ENCODE data around the gene LARGE1. TPM values are rescaled to one million over a fixed set of nuclear protein-coding genes. Genes with fewer than 3 reads are reported as not detected.

Gene LARGE1
- total and polyA plus RNA-seq, 2 of the 4 experiments (the other 2 are of a cell fraction): 6.2 to 12.4 TPM

GRCh38 chr22:33781411-33781810 lies 138.9 kb downstream of the LARGE1 start:
- intact Hi-C loops (cut with micrococcal nuclease) (loop anchor here (10.0 kb wide), 1 partner anchor 313 kb away; no protein-coding TSS in a partner anchor), dilution Hi-C loops (cut with HindIII; ENCODE audit: low sequenced_read_pairs, unreplicated experiment) (no loop called here), in situ Hi-C loops (cut with MboI; ENCODE audit: low sequenced_read_pairs) (no loop called here)
- H4K8ac ChIP-seq (ENCODE audit: low read depth in 2 of 2, low read length in 2 of 2): no peak overlapping the region
- H3K27ac ChIP-seq (ENCODE audit: insufficient read depth, low read length): no peak overlapping the region
- ATAC-seq (ENCODE audit: low read depth) (peak; percentile 37), DNase-seq (peak; percentile 33)
- H2BK5ac ChIP-seq (ENCODE audit: low read depth, low read length, poor library complexity, severe bottlenecking): no peak overlapping the region
- no peak overlapping the region for H3K18ac ChIP-seq (ENCODE audit: low read depth, low read length)
- no peak overlapping the region for H2AFZ ChIP-seq (replicated peaks; ENCODE audit: low read length, poor library complexity)
- H2AK9ac ChIP-seq (replicated peaks; ENCODE audit: low read depth, low read length, poor library complexity): no peak overlapping the region
- H3K4me1 ChIP-seq (ENCODE audit: control insufficient read depth, insufficient read depth, low read length): no peaks in the 10 kb centered on the region
- BruUV-seq (replicated peaks): no TSS peak
- POLR2A ChIA-PET (ENCODE audit: unreplicated experiment): no interaction called here
- H4K91ac ChIP-seq (ENCODE audit: insufficient read depth, low read depth, low read length): no peak overlapping the region
- H3K27me3 ChIP-seq (ENCODE audit: control insufficient read depth, insufficient read depth, low read length): no peaks in the 10 kb centered on the region
- no peaks in the 10 kb centered on the region for H3K9me1 ChIP-seq (ENCODE audit: insufficient read depth, low read length)
- no peak overlapping the region for H4K5ac ChIP-seq (ENCODE audit: low read depth, low read length)
- H3K14ac ChIP-seq (replicated peaks; ENCODE audit: low read depth, low read length): no peak overlapping the region
- no peak overlapping the region for H2BK15ac ChIP-seq (ENCODE audit: low read depth, low read length)
- no peak overlapping the region for H2BK120ac ChIP-seq (ENCODE audit: low read depth, low read length)
- no peak for TF ChIP-seq ELK1 (IDR thresholded peaks at IDR 0.05; ENCODE audit: borderline replicate concordance, low read depth, low read length)
- TF ChIP-seq CTCF (conservative IDR thresholded peaks at IDR 0.05; ENCODE audit: low read depth, low read length): no peak
- TF ChIP-seq SMC3 (IDR thresholded peaks at IDR 0.05; ENCODE audit: low read depth, low read length): no peak
- no peak for TF ChIP-seq RFX5 (IDR thresholded peaks at IDR 0.05; ENCODE audit: low read depth, low read length)
- TF ChIP-seq FOS (IDR thresholded peaks at IDR 0.05; ENCODE audit: low read depth, low read length): no peak
- no peak for TF ChIP-seq RCOR1 (IDR thresholded peaks at IDR 0.05; ENCODE audit: insufficient replicate concordance, low read length)
- TF ChIP-seq BHLHE40 (IDR thresholded peaks at IDR 0.05; ENCODE audit: low read depth, low read length): no peak
- no peak for TF ChIP-seq RAD21 (IDR thresholded peaks at IDR 0.05; ENCODE audit: low read length)
- TF ChIP-seq CEBPB (IDR thresholded peaks at IDR 0.05; ENCODE audit: low read depth, low read length): no peak
- TF ChIP-seq, protein P1, sequence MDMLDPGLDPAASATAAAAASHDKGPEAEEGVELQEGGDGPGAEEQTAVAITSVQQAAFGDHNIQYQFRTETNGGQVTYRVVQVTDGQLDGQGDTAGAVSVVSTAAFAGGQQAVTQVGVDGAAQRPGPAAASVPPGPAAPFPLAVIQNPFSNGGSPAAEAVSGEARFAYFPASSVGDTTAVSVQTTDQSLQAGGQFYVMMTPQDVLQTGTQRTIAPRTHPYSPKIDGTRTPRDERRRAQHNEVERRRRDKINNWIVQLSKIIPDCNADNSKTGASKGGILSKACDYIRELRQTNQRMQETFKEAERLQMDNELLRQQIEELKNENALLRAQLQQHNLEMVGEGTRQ (IDR thresholded peaks at IDR 0.05; ENCODE audit: low read depth, low read length): no peak
- no peak for TF ChIP-seq NFE2L2 (IDR thresholded peaks at IDR 0.05; ENCODE audit: low read depth, low read length)
- no peak for TF ChIP-seq POLR2A (IDR thresholded peaks at IDR 0.05; ENCODE audit: low read depth, low read length)
- no peak for TF ChIP-seq MXI1 (IDR thresholded peaks at IDR 0.05; ENCODE audit: borderline replicate concordance, low read depth, low read length)
- TF ChIP-seq MAZ (IDR thresholded peaks at IDR 0.05; ENCODE audit: borderline replicate concordance, low read depth, low read length): no peak
- TF ChIP-seq MAFK (IDR thresholded peaks at IDR 0.05; ENCODE audit: low read depth, low read length): no peak
- TF ChIP-seq CHD1 (IDR thresholded peaks at IDR 0.05; ENCODE audit: low read depth, low read length): no peak
- H2AK5ac ChIP-seq (ENCODE audit: low read depth, low read length): no peak overlapping the region
- peaks cover 7 to 8% of the 10 kb centered on the region in 2 experiments; a peak in 2 of 4 replicates for H3K79me1 ChIP-seq (ENCODE audit: low read depth in 1 of 2, low read length in 2 of 2)
- H3K36me3 ChIP-seq (ENCODE audit: control insufficient read depth, insufficient read depth, low read length): no peaks in the 10 kb centered on the region
- 7% methylated on average over 2 of the region's 5 CpGs; no CpG with 5 or more reads in 1 of the 2 experiments for WGBS, 2 experiments (ENCODE audit: extremely low coverage in 2 of 2, insufficient read length in 1 of 2)
- H2BK20ac ChIP-seq (ENCODE audit: low read depth, low read length): no peak overlapping the region
- no peak overlapping the region for H3K9ac ChIP-seq (ENCODE audit: low read depth, low read length)
- H3K4me3 ChIP-seq (ENCODE audit: insufficient read depth, low read depth, low read length): no peak overlapping the region
- no peaks in the 10 kb centered on the region; the same call in 1 of the 2 replicates for H4K20me1 ChIP-seq (ENCODE audit: insufficient read depth, low read length)
- peak overlapping the region; percentile 57; the same call in 1 of the 2 replicates for H3K4me2 ChIP-seq (ENCODE audit: low read depth, low read length)
- H3K4ac ChIP-seq (ENCODE audit: low read depth, low read length): no peak overlapping the region
- CTCF ChIA-PET: interaction anchor here (0.7 kb wide), 1 partner anchor 262 kb away, joined by 3 read pairs; no protein-coding TSS in a partner anchor
- no peaks in the 10 kb centered on the region for H3K9me3 ChIP-seq (ENCODE audit: control insufficient read depth, insufficient read depth, low read length)
- no peak overlapping the region for H3K56ac ChIP-seq (ENCODE audit: extremely low read depth, insufficient read depth, low read length)
- peak overlapping the region; percentile 64; the same call in 1 of the 2 replicates for H3K23ac ChIP-seq (ENCODE audit: low read depth, low read length)

All from IMR-90 (cell line).